HepG2 (cell line): ENCODE measurements around the gene CDC42EP1. TPM values are rescaled to one million over a fixed set of nuclear protein-coding genes. Genes with fewer than 3 reads are reported as not detected.

Experiments used
- ATAC-seq: fragments of 200-7000 bp; cut with Tn5 transposase; 3 replicates; pipeline ENCODE4 v1.9.1; 2020; ENCODE audit warnings: mild to moderate bottlenecking, moderate library complexity
- BruUV-seq: library from RNA; stranded (reverse); fragments of 400-500 nt; replicated peaks from 2 replicates; lab custom pipeline; 2021; lab: Mats Ljungman, UMichigan
- CTCF ChIA-PET: fragments of 300-600 bp; formaldehyde crosslinking; extraction: SDS; loops from one replicate; lab custom pipeline; 2021; ENCODE audit warnings: low total read pairs, inconsistent platforms, low intra/inter-chr PET ratio; lab: Yijun Ruan, JAX
- POLR2A ChIA-PET: fragments of 350-600 bp; sonication (Branson Sonifier 250); formaldehyde crosslinking; loops from one replicate; lab custom pipeline; 2020; ENCODE audit warnings: antibody characterized with exemption, inconsistent platforms; lab: Yijun Ruan, JAX
- DNase-seq: peaks from one replicate; pipeline ENCODE4 v3.0.0-alpha.2; 2015; ENCODE audit warnings: low spot score
- FAIRE-seq: peaks from 3 replicates; lab custom pipeline; 2011; peaks lifted over from hg19 to GRCh38; lab: Jason Lieb, UNC
- H2AFZ ChIP-seq: one replicate; pipeline ENCODE4 v1.6.1; 2011; ENCODE audit warnings: low read length, inconsistent platforms
- H3K27ac ChIP-seq: fragments of 300-600 bp; 3 replicates; pipeline ENCODE4 v1.8.0; 2011; ENCODE audit warnings: mixed run types, mild to moderate bottlenecking, mixed read lengths, low read length, inconsistent platforms; ENCODE audit not compliant: insufficient read depth; ENCODE audit errors: extremely low read length
- H3K27me3 ChIP-seq, 2 experiments: fragments of 200-600 bp in 1 of 2; 2 replicates in 1 of 2; 3 replicates in 1 of 2; pipeline versions ENCODE4 v1.6.0 to v1.8.0; 2011; ENCODE audit warnings: low read length in 2 of 2, mild to moderate bottlenecking in 2 of 2, moderate library complexity in 2 of 2, inconsistent platforms in 1 of 2; ENCODE audit not compliant: insufficient read depth in 2 of 2, control insufficient read depth in 1 of 2
- H3K36me3 ChIP-seq, 2 experiments: fragments of 200-600 bp in 1 of 2; replicated peaks in 1 of 2; 2 replicates in 1 of 2; 3 replicates in 1 of 2; pipeline versions ENCODE4 v1.5.1 to v1.8.0; 2011; ENCODE audit warnings: low read length in 2 of 2, inconsistent platforms in 1 of 2; ENCODE audit not compliant: insufficient read depth in 2 of 2, control insufficient read depth in 1 of 2
- H3K4me1 ChIP-seq: 2 replicates; pipeline ENCODE4 v1.5.1; 2012; ENCODE audit warnings: low read length, inconsistent platforms; ENCODE audit not compliant: insufficient read depth
- H3K4me2 ChIP-seq: 2 replicates; pipeline ENCODE4 v1.6.0; 2011; ENCODE audit warnings: low read depth, low read length, inconsistent platforms
- H3K4me3 ChIP-seq, 3 experiments: fragments of 200-600 bp in 1 of 3; sonication (generic), shearing (Covaris generic) in 1 of 3; replicated peaks in 1 of 3; 2 replicates each; pipeline ENCODE4 v1.5.1; 2011 to 2016; ENCODE audit warnings: low read length in 3 of 3, inconsistent platforms in 2 of 3, low read depth in 2 of 3, mild to moderate bottlenecking in 2 of 3, control low read depth in 1 of 3, mixed read lengths in 1 of 3; ENCODE audit not compliant: insufficient read depth in 1 of 3
- H3K79me2 ChIP-seq: one replicate; pipeline ENCODE4 v1.6.1; 2011; ENCODE audit warnings: low read length, inconsistent platforms; ENCODE audit not compliant: insufficient read depth
- H3K9ac ChIP-seq: 2 replicates; pipeline ENCODE4 v1.6.0; 2011; ENCODE audit warnings: mild to moderate bottlenecking, low read depth, low read length, inconsistent platforms; ENCODE audit not compliant: insufficient read depth
- H3K9me3 ChIP-seq: 2 replicates; pipeline ENCODE4 v1.5.1; 2012; ENCODE audit warnings: mild to moderate bottlenecking, low read length
- H4K20me1 ChIP-seq: 2 replicates; pipeline ENCODE4 v1.6.0; 2011; ENCODE audit warnings: inconsistent platforms, mild to moderate bottlenecking, low read length, moderate library complexity; ENCODE audit not compliant: insufficient read depth
- CREB1 ChIP-seq, 2 experiments: fragments of 450-650 bp in 1 of 2; IDR thresholded peaks; 2 replicates each; pipeline ENCODE4 v1.6.1; 2016 to 2017; ENCODE audit warnings: control low read depth in 1 of 2, mild to moderate bottlenecking in 1 of 2, missing compliant biosample characterization in 1 of 2, missing genetic modification characterization in 1 of 2
- IKZF4 ChIP-seq: sonication (generic); formaldehyde crosslinking; IDR thresholded peaks from 2 replicates; pipeline ENCODE4 v1.5.1; 2020; ENCODE audit warnings: borderline replicate concordance, mild to moderate bottlenecking, low read depth, missing genetic modification reagents; ENCODE audit errors: not compliant biosample characterization
- KAT2B ChIP-seq: fragments of 150-350 bp; IDR thresholded peaks from 2 replicates; pipeline ENCODE4 v1.6.1; 2014; ENCODE audit warnings: low read depth, low read length, borderline replicate concordance
- KAT7 ChIP-seq: IDR thresholded peaks from 2 replicates; pipeline ENCODE4 v1.6.1; 2018; ENCODE audit warnings: borderline replicate concordance, missing compliant biosample characterization
- MLLT10 ChIP-seq: sonication (generic); formaldehyde crosslinking; IDR thresholded peaks from 2 replicates; pipeline ENCODE4 v1.4.0; 2020; ENCODE audit warnings: missing genetic modification reagents
- NFIC ChIP-seq: IDR thresholded peaks from 2 replicates; pipeline ENCODE4 v1.6.1; 2012; ENCODE audit warnings: mild to moderate bottlenecking, low read length, inconsistent platforms
- PAX8 ChIP-seq: sonication (generic); formaldehyde crosslinking; IDR thresholded peaks from 2 replicates; pipeline ENCODE4 v1.8.0; 2022; ENCODE audit warnings: mild to moderate bottlenecking, missing genetic modification reagents, borderline replicate concordance
- PRPF4 ChIP-seq: fragments of 200-400 bp; formaldehyde crosslinking; IDR thresholded peaks from 2 replicates; pipeline ENCODE4 v1.6.1; 2016; ENCODE audit warnings: low read length, low read depth; ENCODE audit not compliant: poor library complexity, severe bottlenecking
- PTBP1 ChIP-seq: fragments of 200-400 bp; formaldehyde crosslinking; IDR thresholded peaks from 2 replicates; pipeline ENCODE4 v1.6.1; 2018; ENCODE audit warnings: low read length, low read depth; ENCODE audit not compliant: poor library complexity, severe bottlenecking
- SAFB2 ChIP-seq: sonication (generic); formaldehyde crosslinking; IDR thresholded peaks from 2 replicates; pipeline ENCODE4 v1.5.1; 2020; ENCODE audit warnings: missing genetic modification reagents, low read depth, mild to moderate bottlenecking, borderline replicate concordance
- TAF1 ChIP-seq: sonication (generic); formaldehyde crosslinking; IDR thresholded peaks from 2 replicates; pipeline ENCODE4 v1.4.0; 2020; ENCODE audit warnings: missing genetic modification reagents
- XBP1 ChIP-seq: sonication (generic); formaldehyde crosslinking; IDR thresholded peaks from 2 replicates; pipeline ENCODE4 v1.5.0; 2020; ENCODE audit warnings: missing genetic modification reagents
- ZFYVE20 ChIP-seq: sonication (generic); formaldehyde crosslinking; IDR thresholded peaks from 2 replicates; pipeline ENCODE4 v1.8.0; 2023; ENCODE audit warnings: low read depth, mild to moderate bottlenecking, moderate library complexity, missing genetic modification reagents, borderline replicate concordance
- ZNF12 ChIP-seq: sonication (generic); formaldehyde crosslinking; IDR thresholded peaks from 2 replicates; pipeline ENCODE4 v1.5.0; 2020; ENCODE audit warnings: missing genetic modification reagents
- ZNF138 ChIP-seq: sonication (generic); formaldehyde crosslinking; IDR thresholded peaks from 2 replicates; pipeline ENCODE4 v1.5.0; 2020; ENCODE audit warnings: mild to moderate bottlenecking, low read depth, missing genetic modification reagents
- ZNF263 ChIP-seq: sonication (generic); formaldehyde crosslinking; IDR thresholded peaks from 2 replicates; pipeline ENCODE4 v1.4.0; 2020; ENCODE audit warnings: missing genetic modification reagents
- ZNF678 ChIP-seq: sonication (generic); formaldehyde crosslinking; IDR thresholded peaks from 2 replicates; pipeline ENCODE4 v1.4.0; 2020; ENCODE audit warnings: mild to moderate bottlenecking, missing genetic modification reagents
- ZNF788 ChIP-seq: sonication (generic); formaldehyde crosslinking; IDR thresholded peaks from 2 replicates; pipeline ENCODE4 v1.5.0; 2020; ENCODE audit warnings: mild to moderate bottlenecking, missing genetic modification reagents, borderline replicate concordance
- ZNF800 ChIP-seq: sonication (generic); formaldehyde crosslinking; IDR thresholded peaks from 2 replicates; pipeline ENCODE4 v1.4.0; 2020; ENCODE audit warnings: missing genetic modification reagents
- WGBS: methylation state at CpG from one replicate; pipeline ENCODE4 v1.1.6; 2017; ENCODE audit warnings: low lambda C conversion rate; 5-methylcytosine and 5-hydroxymethylcytosine counted together
- in situ Hi-C: cut with HindIII; loops from 2 replicates; pipeline ENCODE4 v1.10.0; 2017; ENCODE audit warnings: low pct_unique_long_range_greater_than_20kb; ENCODE audit not compliant: extremely low pct_ligation_motif_present
- intact Hi-C: fragments of 100-400 bp; cut with micrococcal nuclease; formaldehyde crosslinking; loops from one replicate; pipeline ENCODE4 v1.10.0; 2022; ENCODE audit not compliant: unreplicated experiment
- polyA plus RNA-seq, 8 experiments: library from polyadenylated mRNA; depleted of rRNA in 3 of 8; stranded (reverse) in 7 of 8; unstranded in 1 of 8; fragments of >200 nt; fragmentation: Illumina TruSeq in 4 of 8; extraction: Trizol in 4 of 8; gene quantifications; 2 replicates each; pipeline versions ENCODE4 v1.2.1 to v1.2.3, GENCODE V29; 2011 to 2016; ENCODE audit warnings: low read depth in 4 of 8, missing spikeins in 1 of 8, mixed read lengths in 1 of 8; ENCODE audit not compliant: insufficient read depth in 1 of 8
- total RNA-seq, 5 experiments: library from RNA; depleted of rRNA; stranded (reverse); fragments of >200 nt; fragmentation: Illumina TruSeq; extraction: Trizol; gene quantifications; 2 replicates each; pipeline ENCODE4 v1.2.3, GENCODE V29; 2016; ENCODE audit warnings: low read depth in 1 of 5
- TF ChIP-seq, protein P1 (sequence below): sonication (generic); formaldehyde crosslinking; IDR thresholded peaks from 2 replicates; pipeline ENCODE4 v1.4.0; 2020; ENCODE audit warnings: missing genetic modification reagents, low read depth, mild to moderate bottlenecking, borderline replicate concordance

CDC42EP1 gene
- total and polyA plus RNA-seq, 2 of the 13 experiments (the other 11 are each of a cell fraction or from before 2014, with no cell fraction given), result 17.1 to 29.5 TPM

DNA sequence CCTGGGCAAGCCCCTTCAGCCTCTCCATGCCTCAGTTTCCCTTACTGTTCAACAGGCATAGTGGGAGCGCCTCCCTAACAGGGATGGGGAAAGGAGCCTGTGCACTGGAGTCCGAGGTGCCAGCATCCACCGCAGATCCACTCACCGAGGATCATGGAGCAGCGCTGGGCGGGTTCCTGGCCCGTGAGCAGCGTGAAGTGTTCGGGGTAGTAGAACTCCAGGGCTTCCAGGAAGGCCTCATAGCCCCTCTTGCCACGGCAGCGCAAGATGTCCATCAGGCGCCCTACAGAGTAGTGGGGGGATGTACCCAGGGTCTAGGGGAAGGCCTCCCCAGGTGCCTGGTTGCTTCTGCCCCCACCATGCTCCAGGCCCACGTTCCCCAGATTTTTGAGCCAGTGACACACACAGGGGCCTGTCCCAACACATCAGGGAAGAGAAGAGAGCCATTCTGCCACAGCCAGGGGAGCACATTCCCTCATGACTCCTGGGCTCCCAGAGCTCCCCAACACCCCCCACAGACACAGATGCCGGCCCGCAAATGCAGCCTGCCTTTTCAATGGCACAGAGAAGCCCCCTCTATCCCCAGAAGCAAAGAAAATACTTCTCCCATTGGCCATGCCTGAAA, 42.3 kb upstream of the CDC42EP1 start (continued):
- TF ChIP-seq ZNF12, result no peak
- no peak for TF ChIP-seq XBP1 (CRISPR knock-in tag)
- no peak for TF ChIP-seq NFIC
- peak; percentile 44 for TF ChIP-seq PRPF4

DNA sequence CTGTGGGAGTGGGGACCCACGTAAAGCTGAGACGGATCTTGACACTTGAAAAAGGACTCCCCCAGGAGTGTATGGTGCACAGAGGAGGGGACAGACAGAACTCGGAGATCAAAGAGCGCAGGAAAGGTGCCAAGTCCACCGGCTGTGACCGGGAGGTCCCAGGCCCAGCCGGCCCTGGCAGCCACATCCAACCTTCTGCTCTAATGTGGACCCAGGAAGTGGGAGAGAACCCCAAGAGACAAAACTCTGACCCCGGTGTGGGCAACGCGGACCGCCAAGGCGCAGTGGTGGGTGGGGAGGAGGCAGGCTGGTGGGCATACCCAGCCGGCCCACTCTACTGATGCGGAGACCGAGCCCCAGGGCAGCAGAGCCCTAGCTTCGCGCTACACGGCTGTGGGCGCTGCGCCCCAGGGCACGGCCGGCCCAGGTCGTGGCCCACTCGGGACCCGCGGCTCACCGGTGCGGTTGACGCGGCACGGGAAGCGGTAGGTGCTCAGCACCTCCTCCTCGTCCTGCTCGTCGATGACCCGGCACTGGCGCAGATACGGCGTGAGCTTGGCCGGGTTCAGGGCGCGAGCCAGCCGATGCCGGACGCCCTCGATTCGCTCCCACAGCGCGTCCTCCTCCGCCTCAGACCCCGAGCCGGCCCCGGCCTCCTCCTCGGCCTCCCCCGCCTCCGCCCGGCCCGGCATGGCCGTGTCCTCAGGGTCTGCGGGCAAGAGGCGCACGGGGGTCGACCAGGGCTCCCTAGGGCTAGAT, 41.6 kb upstream of the CDC42EP1 start:
- Histone ChIP-seq H3K27ac (peak overlapping the region; percentile 71), H2AFZ (no peak overlapping the region), H3K27me3 (no peaks in the 10 kb centered on the region; a peak in 1 of 5 replicates), H3K79me2 (peaks cover 47% of the 10 kb centered on the region), H3K4me1 (peaks cover 88% of the 10 kb centered on the region), H3K9me3 (no peaks in the 10 kb centered on the region), H3K36me3 (peaks cover 6 to 23% of the 10 kb centered on the region in 2 experiments), H3K9ac (peak overlapping the region; percentile 84), H3K4me2 (peak overlapping the region; percentile 94), H3K4me3 (peak overlapping the region; percentile 76 to 89 (median 85)), H4K20me1 (peaks cover 5% of the 10 kb centered on the region; the same call in 1 of the 2 replicates)
- BruUV-seq, result no TSS peak
- ChIA-PET POLR2A (interaction anchor here (1.8 to 4.0 kb wide), 2 partner anchors 17 to 27 kb away, joined by 4 to 14 read pairs; no protein-coding TSS in a partner anchor), CTCF (no interaction called here)
- FAIRE-seq (no peak), DNase-seq (no peak), ATAC-seq (peak; percentile 40)
- intact Hi-C loops, result no loop called here
- in situ Hi-C loops, result no loop called here
- WGBS, result 2% methylated on average over 11 of the region's 63 CpGs
- TF ChIP-seq SAFB2 (CRISPR knock-in tag) (peak; percentile 24; the same call in 1 of the 2 replicates), PTBP1 (peak; percentile 33), ZNF788 (CRISPR knock-in tag) (peak; percentile 53), KAT2B (no peak), IKZF4 (CRISPR knock-in tag) (peak; percentile 61), ZNF263 (CRISPR knock-in tag) (peak; percentile 38; the same call in 1 of the 2 replicates), ZNF800 (CRISPR knock-in tag) (peak; percentile 60; the same call in 1 of the 2 replicates), KAT7 (CRISPR knock-in tag) (peak; percentile 93; the same call in 1 of the 2 replicates), ZNF138 (CRISPR knock-in tag) (no peak), ZNF678 (CRISPR knock-in tag) (0 out of 2 replicates have a peak, but pooled peaks have one; percentile 29), CREB1 (IDR thresholded peaks at IDR 0.05) (no peak), CREB1 (CRISPR knock-in tag; IDR thresholded peaks at IDR 0.05) (no peak), MLLT10 (CRISPR knock-in tag) (no peak), PAX8 (CRISPR knock-in tag) (peak; percentile 48; the same call in 1 of the 2 replicates), ZFYVE20 (CRISPR knock-in tag) (no peak), TAF1 (CRISPR knock-in tag) (peak; percentile 60)
- TF ChIP-seq, protein P1, sequence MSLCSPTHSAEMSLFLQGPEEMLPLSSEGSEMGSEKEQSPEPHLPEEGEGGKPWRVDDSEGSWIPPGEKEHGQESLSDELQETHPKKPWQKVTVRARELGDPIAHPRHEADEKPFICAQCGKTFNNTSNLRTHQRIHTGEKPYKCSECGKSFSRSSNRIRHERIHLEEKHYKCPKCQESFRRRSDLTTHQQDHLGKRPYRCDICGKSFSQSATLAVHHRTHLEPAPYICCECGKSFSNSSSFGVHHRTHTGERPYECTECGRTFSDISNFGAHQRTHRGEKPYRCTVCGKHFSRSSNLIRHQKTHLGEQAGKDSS (CRISPR knock-in tag), result no peak
